ENCODE results near the gene LYVE1. TPM values are rescaled to one million over a fixed set of nuclear protein-coding genes. Genes with fewer than 3 reads are reported as not detected.
A peak's percentile ranks its signal among the peaks of the same experiment; 100 is the strongest.

Gene LYVE1
- total RNA-seq, 4 donors from 2014 or later, result 12.1 to 30.2 (median 19.2) TPM

DNA sequence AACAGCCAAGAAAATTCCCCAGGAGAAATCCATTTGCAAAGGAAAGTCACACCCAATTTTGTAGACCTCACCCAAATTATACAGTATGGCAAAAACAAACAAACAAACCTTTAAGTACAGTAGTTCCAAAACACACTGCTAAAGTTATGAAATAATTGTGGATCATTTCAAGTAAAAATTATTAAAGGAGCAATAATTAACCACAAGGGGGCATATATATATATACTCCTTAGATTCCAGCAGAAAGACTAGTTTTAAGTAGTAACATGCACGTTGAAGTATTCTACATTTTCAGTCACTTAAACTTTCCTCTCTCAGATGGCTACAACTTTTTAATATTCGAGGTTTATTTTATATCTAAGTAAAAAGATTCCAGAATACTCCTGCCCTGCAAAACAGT, 54.3 kb downstream of the LYVE1 start:
- no peak overlapping the region for H3K4me3 ChIP-seq
- H3K9me3 ChIP-seq, result no peaks in the 10 kb centered on the region
- in situ Hi-C loops (cut with MboI; ENCODE audit: low sequenced_read_pairs in 4 of 4), result loop anchor here in 2 of 4 donors (10.0 to 25.0 kb wide), 2 partner anchors 221 to 223 kb away; no protein-coding TSS in a partner anchor
- no peak for DNase-seq
- no peak for ATAC-seq
- no peaks in the 10 kb centered on the region for H3K27me3 ChIP-seq
- peaks cover 0 to 47% of the 10 kb centered on the region in 2 donors for H3K36me3 ChIP-seq
- H3K27ac ChIP-seq, result no peak overlapping the region
- TF ChIP-seq, protein P1, sequence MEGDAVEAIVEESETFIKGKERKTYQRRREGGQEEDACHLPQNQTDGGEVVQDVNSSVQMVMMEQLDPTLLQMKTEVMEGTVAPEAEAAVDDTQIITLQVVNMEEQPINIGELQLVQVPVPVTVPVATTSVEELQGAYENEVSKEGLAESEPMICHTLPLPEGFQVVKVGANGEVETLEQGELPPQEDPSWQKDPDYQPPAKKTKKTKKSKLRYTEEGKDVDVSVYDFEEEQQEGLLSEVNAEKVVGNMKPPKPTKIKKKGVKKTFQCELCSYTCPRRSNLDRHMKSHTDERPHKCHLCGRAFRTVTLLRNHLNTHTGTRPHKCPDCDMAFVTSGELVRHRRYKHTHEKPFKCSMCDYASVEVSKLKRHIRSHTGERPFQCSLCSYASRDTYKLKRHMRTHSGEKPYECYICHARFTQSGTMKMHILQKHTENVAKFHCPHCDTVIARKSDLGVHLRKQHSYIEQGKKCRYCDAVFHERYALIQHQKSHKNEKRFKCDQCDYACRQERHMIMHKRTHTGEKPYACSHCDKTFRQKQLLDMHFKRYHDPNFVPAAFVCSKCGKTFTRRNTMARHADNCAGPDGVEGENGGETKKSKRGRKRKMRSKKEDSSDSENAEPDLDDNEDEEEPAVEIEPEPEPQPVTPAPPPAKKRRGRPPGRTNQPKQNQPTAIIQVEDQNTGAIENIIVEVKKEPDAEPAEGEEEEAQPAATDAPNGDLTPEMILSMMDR (IDR thresholded peaks at IDR 0.05 in 4 of 5, conservative IDR thresholded peaks at IDR 0.05 in 1 of 5), result peak in 2 of 5 experiments; percentile 31 to 51
- TF ChIP-seq POLR2A (IDR thresholded peaks at IDR 0.05), result no peak
- intact Hi-C loops (cut with DNase I; ENCODE audit: low total_unique reads), result loop anchor here (10.0 kb wide), 1 partner anchor 221 kb away; no protein-coding TSS in a partner anchor
- H3K4me1 ChIP-seq, result peaks cover 0 to 10% of the 10 kb centered on the region in 2 donors

DNA sequence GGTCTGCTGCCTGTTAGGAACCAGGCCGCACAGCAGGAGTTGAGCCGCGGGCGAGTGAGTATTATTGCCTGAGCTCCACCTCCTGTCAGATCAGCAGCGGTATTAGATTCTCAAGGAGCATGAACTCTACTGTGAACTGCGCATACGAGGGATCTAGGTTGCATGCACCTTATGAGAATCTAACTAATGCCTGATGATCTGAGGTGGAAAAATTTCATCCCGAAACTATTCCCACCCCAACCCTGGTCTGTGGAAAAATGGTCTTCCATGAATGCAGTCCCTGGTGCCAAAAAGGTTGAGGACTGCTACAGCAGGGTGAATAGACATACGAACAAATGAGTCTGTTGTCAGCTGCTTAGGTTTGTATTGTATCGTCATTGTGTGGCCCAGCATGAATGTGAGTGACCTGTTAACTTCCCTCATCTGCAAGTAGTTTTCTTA, 57.3 kb downstream of the LYVE1 start:
- no peak overlapping the region for H3K27ac ChIP-seq
- no peaks in the 10 kb centered on the region for H3K9me3 ChIP-seq
- H3K4me1 ChIP-seq, result peaks cover 0 to 10% of the 10 kb centered on the region in 2 donors
- TF ChIP-seq, protein P1 (IDR thresholded peaks at IDR 0.05 in 4 of 5, conservative IDR thresholded peaks at IDR 0.05 in 1 of 5), result no peak
- TF ChIP-seq POLR2A (IDR thresholded peaks at IDR 0.05), result no peak
- in situ Hi-C loops (cut with MboI; ENCODE audit: low sequenced_read_pairs in 4 of 4) (loop anchor here in 2 of 4 donors (10.0 to 25.0 kb wide), 2 partner anchors 224 to 226 kb away; no protein-coding TSS in a partner anchor), intact Hi-C loops (cut with DNase I; ENCODE audit: low total_unique reads) (loop anchor here (10.0 kb wide), 1 partner anchor 224 kb away; no protein-coding TSS in a partner anchor)
- peaks cover 0 to 40% of the 10 kb centered on the region in 2 donors for H3K36me3 ChIP-seq
- ATAC-seq (no peak), DNase-seq (no peak)
- H3K4me3 ChIP-seq, result no peak overlapping the region
- H3K27me3 ChIP-seq, result no peaks in the 10 kb centered on the region

MicroRNAs encoded within 50 kb of the gene (microRNA counts, 767-probe panel; counts per million panel counts)
- 356 to 448 counts per million in 2 donors for microRNA hsa-miR-4485

Other genes starting within 250 kb of the LYVE1 start
- 100 to 1,000 TPM; 104 to 185 (median 112) TPM for gene AMPD3, start 113.4 kb downstream of the LYVE1 start, total RNA-seq
- 10 to 100 TPM; 16.8 to 38.2 (median 19.0) TPM for gene RNF141, start 27.5 kb downstream of the LYVE1 start, total RNA-seq
- gene IRAG1, start 125.1 kb upstream of the LYVE1 start, total RNA-seq, result 1 to 10 TPM; 1.6 to 7.6 (median 3.6) TPM
- gene CTR9, start 182.6 kb upstream of the LYVE1 start, total RNA-seq, result 10 to 100 TPM; 18.3 to 22.2 (median 20.4) TPM
- gene EIF4G2, start 240.3 kb upstream of the LYVE1 start, total RNA-seq, result 100 to 1,000 TPM; 397 to 521 (median 465) TPM